ENCODE measurements around the gene ITGB4. TPM values are rescaled to one million over a fixed set of nuclear protein-coding genes. Genes with fewer than 3 reads are reported as not detected.

The ITGB4 gene
- total and polyA plus RNA-seq, 2 of the 13 experiments (the other 11 are each of a cell fraction or from before 2014, with no cell fraction given): 6.9 to 14.5 TPM

- TF ChIP-seq, protein P1, sequence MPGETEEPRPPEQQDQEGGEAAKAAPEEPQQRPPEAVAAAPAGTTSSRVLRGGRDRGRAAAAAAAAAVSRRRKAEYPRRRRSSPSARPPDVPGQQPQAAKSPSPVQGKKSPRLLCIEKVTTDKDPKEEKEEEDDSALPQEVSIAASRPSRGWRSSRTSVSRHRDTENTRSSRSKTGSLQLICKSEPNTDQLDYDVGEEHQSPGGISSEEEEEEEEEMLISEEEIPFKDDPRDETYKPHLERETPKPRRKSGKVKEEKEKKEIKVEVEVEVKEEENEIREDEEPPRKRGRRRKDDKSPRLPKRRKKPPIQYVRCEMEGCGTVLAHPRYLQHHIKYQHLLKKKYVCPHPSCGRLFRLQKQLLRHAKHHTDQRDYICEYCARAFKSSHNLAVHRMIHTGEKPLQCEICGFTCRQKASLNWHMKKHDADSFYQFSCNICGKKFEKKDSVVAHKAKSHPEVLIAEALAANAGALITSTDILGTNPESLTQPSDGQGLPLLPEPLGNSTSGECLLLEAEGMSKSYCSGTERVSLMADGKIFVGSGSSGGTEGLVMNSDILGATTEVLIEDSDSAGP (CRISPR knock-in tag; IDR thresholded peaks at IDR 0.05; ENCODE audit: borderline replicate concordance): no peak; the same call in 1 of the 2 replicates
- TF ChIP-seq ZNF646 (CRISPR knock-in tag; IDR thresholded peaks at IDR 0.05): no peak
- peak; percentile 55; the same call in 1 of the 2 replicates for TF ChIP-seq THRA (CRISPR knock-in tag; IDR thresholded peaks at IDR 0.05; ENCODE audit: borderline replicate concordance)
- TF ChIP-seq SETDB1 (CRISPR knock-in tag; IDR thresholded peaks at IDR 0.05; ENCODE audit: borderline replicate concordance): no peak
- no peak for TF ChIP-seq HOXA9 (CRISPR knock-in tag; IDR thresholded peaks at IDR 0.05; ENCODE audit: borderline replicate concordance)
- TF ChIP-seq MAF1 (CRISPR knock-in tag; IDR thresholded peaks at IDR 0.05; ENCODE audit: borderline replicate concordance): peak; percentile 64; the same call in 1 of the 2 replicates
- peak; percentile 56; the same call in 1 of the 2 replicates for TF ChIP-seq KAT8 (CRISPR knock-in tag; IDR thresholded peaks at IDR 0.05)
- TF ChIP-seq SKI (IDR thresholded peaks at IDR 0.05; ENCODE audit: partially characterized antibody): no peak
- TF ChIP-seq EZH2 (conservative IDR thresholded peaks at IDR 0.05; ENCODE audit: low read depth, low read length): no peak
- TF ChIP-seq TBP (CRISPR knock-in tag; IDR thresholded peaks at IDR 0.05): no peak
- no peak; the same call in 1 of the 2 replicates for TF ChIP-seq ZNF564 (CRISPR knock-in tag; IDR thresholded peaks at IDR 0.05)
- TF ChIP-seq ZNF670 (CRISPR knock-in tag; IDR thresholded peaks at IDR 0.05; ENCODE audit: borderline replicate concordance): no peak
- no peak for TF ChIP-seq SATB2 (CRISPR knock-in tag; IDR thresholded peaks at IDR 0.05)
- TF ChIP-seq ZBTB10 (CRISPR knock-in tag; IDR thresholded peaks at IDR 0.05; ENCODE audit: borderline replicate concordance): peak; percentile 81
- no peak for TF ChIP-seq ZNF576 (CRISPR knock-in tag; IDR thresholded peaks at IDR 0.05)
These were observed 42.6 kb downstream of the ITGB4 start (continued) for GRCh38 chr17:75763613-75764416.
